ES-I3 (cell line): ENCODE results near the gene TTC19.
"Not testable (repeated sequence)": the region's sequence is repeated elsewhere in the genome, so short reads cannot be mapped to it uniquely, and the experiment has no call there.

Experiments used
- H3K36me3 ChIP-seq: 2 replicates; pipeline ENCODE4 v1.6.1; 2013; ENCODE audit warnings: mild to moderate bottlenecking, low read length, control low read depth, moderate library complexity; ENCODE audit not compliant: insufficient read depth
- H3K4me1 ChIP-seq: 2 replicates; pipeline ENCODE4 v1.6.1; 2013; ENCODE audit warnings: mild to moderate bottlenecking, control low read depth, low read length; ENCODE audit not compliant: insufficient read depth
- H3K9ac ChIP-seq: 2 replicates; pipeline ENCODE4 v1.6.1; 2013; ENCODE audit warnings: low read depth, mild to moderate bottlenecking, low read length, moderate library complexity
- H3K9me3 ChIP-seq: 2 replicates; pipeline ENCODE4 v1.6.1; 2013; ENCODE audit warnings: mild to moderate bottlenecking, low read length, moderate library complexity; ENCODE audit not compliant: control insufficient read depth, insufficient read depth

Gene TTC19

GRCh38 chr17:15966879-15967248, 32.8 kb upstream of the TTC19 start:
- peaks cover 42% of the 10 kb centered on the region for H3K4me1 ChIP-seq
- H3K36me3 ChIP-seq: no peaks in the 10 kb centered on the region; the same call in 1 of the 2 replicates
- H3K9ac ChIP-seq: peak overlapping the region; percentile 45
- no peaks in the 10 kb centered on the region for H3K9me3 ChIP-seq

GRCh38 chr17:15967706-15968399, 31.8 kb upstream of the TTC19 start:
- H3K4me1 ChIP-seq: peaks cover 46% of the 10 kb centered on the region
- no peaks in the 10 kb centered on the region; the same call in 1 of the 2 replicates for H3K36me3 ChIP-seq
- no peaks in the 10 kb centered on the region for H3K9me3 ChIP-seq
- no peak overlapping the region for H3K9ac ChIP-seq

GRCh38 chr17:15969463-15969862, 30.2 kb upstream of the TTC19 start:
- Histone ChIP-seq H3K36me3 (peaks cover under 1% of the 10 kb centered on the region; the same call in 1 of the 2 replicates), H3K4me1 (peaks cover 46% of the 10 kb centered on the region), H3K9me3 (no peaks in the 10 kb centered on the region), H3K9ac (no peak overlapping the region)

GRCh38 chr17:15970500-15970899, 29.1 kb upstream of the TTC19 start:
- Histone ChIP-seq H3K9me3 (no peaks in the 10 kb centered on the region), H3K4me1 (peaks cover 39% of the 10 kb centered on the region), H3K36me3 (peaks cover 10% of the 10 kb centered on the region), H3K9ac (no peak overlapping the region)

DNA sequence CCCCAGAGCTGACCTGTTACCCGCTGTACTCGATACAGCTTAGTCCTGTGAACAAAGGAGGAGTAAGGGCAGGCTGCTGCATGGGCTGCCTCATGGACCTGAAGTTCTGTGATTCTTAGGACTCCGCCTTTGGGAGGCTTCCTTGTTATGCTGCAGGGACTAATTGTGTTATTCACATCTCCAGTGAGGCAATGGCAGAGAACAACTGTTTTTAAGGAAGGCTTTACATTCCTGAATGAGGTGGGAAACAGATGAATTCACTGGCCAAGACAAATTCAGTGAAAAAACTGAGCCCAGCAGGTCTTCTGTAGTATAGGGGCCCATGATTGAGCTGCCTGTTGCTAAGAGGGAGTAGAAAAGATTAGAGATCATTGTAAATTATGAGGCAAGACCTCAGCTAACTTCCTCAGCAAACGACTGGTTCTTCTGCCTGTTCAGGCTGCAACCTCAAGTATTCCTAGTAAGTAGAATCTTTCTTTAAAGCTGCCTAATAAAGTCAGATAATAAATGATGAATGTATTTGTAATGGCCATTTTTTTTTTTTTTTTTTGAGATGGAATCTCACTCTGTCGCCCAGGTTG, 28.4 kb upstream of the TTC19 start:
- Histone ChIP-seq H3K9me3 (no peaks in the 10 kb centered on the region), H3K4me1 (peaks cover 33% of the 10 kb centered on the region), H3K9ac (no peak overlapping the region)

GRCh38 chr17:15971882-15972281, 27.7 kb upstream of the TTC19 start:
- Histone ChIP-seq H3K9me3 (no peaks in the 10 kb centered on the region), H3K4me1 (peaks cover 33% of the 10 kb centered on the region), H3K9ac (no peak overlapping the region), H3K36me3 (peaks cover 18% of the 10 kb centered on the region)

More for the DNA sequence above, 28.4 kb upstream of the TTC19 start:
- H3K36me3 ChIP-seq: peaks cover 12% of the 10 kb centered on the region

- Histone ChIP-seq H3K9me3 (no peaks in the 10 kb centered on the region), H3K4me1 (peaks cover 30% of the 10 kb centered on the region), H3K36me3 (peaks cover 21% of the 10 kb centered on the region), H3K9ac (no peak overlapping the region)
These were observed 27.1 kb upstream of the TTC19 start for GRCh38 chr17:15972497-15972951.

- Histone ChIP-seq H3K36me3 (peaks cover 21% of the 10 kb centered on the region), H3K4me1 (peaks cover 25% of the 10 kb centered on the region), H3K9ac (no peak overlapping the region), H3K9me3 (no peaks in the 10 kb centered on the region)
These were observed 26.6 kb upstream of the TTC19 start for GRCh38 chr17:15973016-15973415.

- Histone ChIP-seq H3K9ac (no peak overlapping the region), H3K36me3 (peaks cover 21% of the 10 kb centered on the region), H3K4me1 (peaks cover 22% of the 10 kb centered on the region), H3K9me3 (no peaks in the 10 kb centered on the region)
These were observed 25.8 kb upstream of the TTC19 start for GRCh38 chr17:15973834-15974233.

GRCh38 chr17:15977894-15978293, 21.7 kb upstream of the TTC19 start:
- no peak overlapping the region for H3K9ac ChIP-seq
- peaks cover 27% of the 10 kb centered on the region for H3K36me3 ChIP-seq
- peaks cover 6% of the 10 kb centered on the region for H3K9me3 ChIP-seq
- H3K4me1 ChIP-seq: peaks cover 5% of the 10 kb centered on the region

- Histone ChIP-seq H3K36me3 (peaks cover 27% of the 10 kb centered on the region), H3K9me3 (peaks cover 6% of the 10 kb centered on the region), H3K9ac (no peak overlapping the region), H3K4me1 (peaks cover 5% of the 10 kb centered on the region)
These were observed 21.0 kb upstream of the TTC19 start for GRCh38 chr17:15978606-15979005.

GRCh38 chr17:15979013-15979412, 20.6 kb upstream of the TTC19 start:
- peaks cover 27% of the 10 kb centered on the region for H3K36me3 ChIP-seq
- not testable (repeated sequence) for H3K9ac ChIP-seq, H3K4me1 ChIP-seq, H3K9me3 ChIP-seq

- H3K9ac ChIP-seq: no peak overlapping the region
- H3K9me3 ChIP-seq: peaks cover 6% of the 10 kb centered on the region
- H3K4me1 ChIP-seq: peaks cover 9% of the 10 kb centered on the region
- peaks cover 15% of the 10 kb centered on the region for H3K36me3 ChIP-seq
These were observed 18.4 kb upstream of the TTC19 start for GRCh38 chr17:15981208-15981607.

DNA sequence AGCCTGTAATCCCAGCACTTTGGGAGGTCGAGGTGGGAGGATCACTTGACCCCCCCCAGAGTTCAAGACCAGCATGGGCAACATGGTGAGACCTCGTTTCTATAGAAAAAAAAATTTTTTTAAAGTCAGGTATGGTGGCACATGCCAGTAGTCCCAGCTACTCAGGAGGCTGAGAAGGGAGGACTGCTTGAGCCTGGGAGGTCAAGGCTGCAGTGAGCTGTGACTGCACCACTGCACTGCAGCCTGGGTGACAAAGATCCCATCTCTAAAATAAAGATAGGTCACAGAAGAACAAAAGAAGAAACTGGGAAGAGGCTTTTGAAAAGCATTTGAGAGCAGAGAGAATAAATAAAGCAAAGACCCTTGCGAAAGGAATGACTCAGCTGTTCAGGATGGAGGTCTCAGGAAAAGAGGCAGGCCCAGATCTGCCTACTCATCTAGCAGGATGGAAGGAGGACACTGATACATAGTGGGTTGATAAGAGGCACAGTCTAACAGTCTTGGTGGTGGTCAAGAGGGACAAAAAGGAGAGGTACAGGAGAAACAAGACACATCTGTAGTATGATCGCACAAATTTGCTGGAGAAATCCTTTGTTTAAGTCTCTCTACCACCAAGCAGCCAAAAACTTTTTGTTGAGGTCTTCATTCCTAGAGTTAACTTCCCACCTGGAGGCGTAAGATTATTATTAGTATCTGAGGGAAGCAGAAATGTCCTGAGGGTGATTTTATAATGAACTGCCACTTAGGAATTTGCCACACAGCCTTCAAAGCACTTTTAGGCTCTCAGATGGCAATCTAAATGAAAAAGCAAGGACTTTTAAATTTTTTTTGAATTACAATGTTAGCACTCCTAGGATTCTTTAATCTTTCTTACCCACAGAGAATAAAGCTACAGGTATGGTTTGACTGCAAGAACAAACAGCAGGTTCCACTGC, 17.7 kb upstream of the TTC19 start:
- H3K4me1 ChIP-seq: peaks cover 9% of the 10 kb centered on the region
- no peak overlapping the region for H3K9ac ChIP-seq
- peaks cover 8% of the 10 kb centered on the region; the same call in 1 of the 2 replicates for H3K36me3 ChIP-seq
- H3K9me3 ChIP-seq: peaks cover 6% of the 10 kb centered on the region
